ENCODE data around the gene AURKB.
A peak's percentile ranks its signal among the peaks of the same experiment; 100 is the strongest.
"Not testable (repeated sequence)": the region's sequence is repeated elsewhere in the genome, so short reads cannot be mapped to it uniquely, and the experiment has no call there.

AURKB gene

DNA sequence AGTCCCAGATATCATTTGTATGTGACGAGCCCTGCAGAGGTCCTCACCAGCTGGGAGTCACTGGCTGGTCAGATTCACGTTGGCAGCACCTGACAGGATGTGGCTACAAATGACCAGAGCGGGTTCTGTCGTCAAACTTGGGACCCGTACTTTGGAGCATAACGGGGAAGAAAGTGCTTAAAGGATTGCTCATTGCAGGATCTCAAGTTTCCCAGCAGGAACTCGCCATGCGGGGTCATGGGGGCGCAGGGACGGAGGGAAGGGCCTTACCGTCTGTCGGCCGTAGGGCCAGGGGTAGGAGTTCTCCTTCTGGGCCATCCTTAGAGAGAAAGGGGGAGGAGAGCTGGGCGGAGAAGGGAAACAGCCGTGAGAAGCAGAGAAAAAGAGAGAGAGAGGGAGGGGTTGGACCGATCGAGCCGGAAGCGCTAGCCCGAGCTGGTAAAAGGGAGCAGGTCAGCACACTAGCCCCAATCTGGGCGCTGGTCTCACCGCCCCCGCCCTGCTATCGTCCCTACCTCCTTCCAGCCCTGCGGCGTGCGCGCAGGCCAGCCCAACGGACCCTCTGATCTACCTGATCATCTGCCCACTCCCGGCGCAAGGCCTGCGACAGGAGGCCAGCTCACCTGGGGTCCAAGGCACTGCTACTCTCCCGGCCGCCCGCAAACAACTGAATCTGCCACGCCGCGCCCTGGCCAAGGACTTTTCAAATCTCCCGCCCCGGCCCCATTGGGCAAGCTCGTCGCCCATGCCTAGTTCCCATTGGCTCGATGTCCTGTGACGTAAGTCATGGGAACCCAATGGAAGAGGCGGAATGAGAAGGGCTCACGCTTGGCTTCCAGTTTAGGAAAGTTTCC, at the start of gene AURKB:
Gene AURKB, minus strand, starts transcription at position 669 of the 854 bp plus-strand sequence. Its CDS starts 351 bp downstream, at position 318.
- peak; percentile 97 for DNase-seq (ENCODE audit: low read depth)

DNA sequence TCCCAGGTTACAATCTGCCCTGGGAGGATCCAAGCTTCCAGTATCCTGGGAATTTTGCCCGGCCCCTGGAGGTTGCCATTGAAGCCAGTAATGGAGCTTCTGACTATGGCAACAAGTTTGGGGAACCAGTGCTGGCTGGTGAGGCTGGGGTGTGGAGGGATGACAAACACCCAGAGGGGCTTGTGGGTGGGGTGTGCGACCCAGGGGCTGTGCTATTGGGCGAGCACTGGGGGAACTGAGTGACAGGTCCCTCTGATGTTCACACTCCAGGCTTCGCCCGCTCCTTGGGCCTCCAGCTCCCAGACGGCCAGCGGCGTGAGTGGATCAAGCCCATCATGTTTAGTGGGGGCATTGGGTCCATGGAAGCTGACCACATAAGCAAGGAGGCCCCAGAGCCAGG, 47.4 kb upstream of the AURKB start:
- DNase-seq (ENCODE audit: low read depth), result no peak

DNA sequence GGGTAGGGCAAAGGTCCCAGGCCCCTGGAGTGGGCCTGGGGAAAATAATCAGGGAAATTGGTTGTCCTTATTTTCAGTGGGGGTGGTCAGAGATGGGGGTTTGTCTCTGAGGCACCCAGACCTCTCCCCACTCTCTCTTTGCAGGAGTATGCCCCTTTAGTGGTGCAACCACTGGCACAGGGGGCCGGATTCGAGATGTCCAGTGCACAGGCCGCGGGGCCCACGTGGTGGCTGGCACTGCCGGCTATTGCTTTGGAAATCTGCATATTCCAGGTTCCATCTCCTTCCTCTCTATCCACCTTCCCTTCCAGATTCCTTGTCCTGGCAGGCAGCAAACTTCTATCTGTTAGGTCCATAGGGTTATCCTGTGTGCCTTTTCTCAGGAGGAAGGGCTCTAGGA, 46.3 kb upstream of the AURKB start:
- DNase-seq (ENCODE audit: low read depth), result no peak

DNA sequence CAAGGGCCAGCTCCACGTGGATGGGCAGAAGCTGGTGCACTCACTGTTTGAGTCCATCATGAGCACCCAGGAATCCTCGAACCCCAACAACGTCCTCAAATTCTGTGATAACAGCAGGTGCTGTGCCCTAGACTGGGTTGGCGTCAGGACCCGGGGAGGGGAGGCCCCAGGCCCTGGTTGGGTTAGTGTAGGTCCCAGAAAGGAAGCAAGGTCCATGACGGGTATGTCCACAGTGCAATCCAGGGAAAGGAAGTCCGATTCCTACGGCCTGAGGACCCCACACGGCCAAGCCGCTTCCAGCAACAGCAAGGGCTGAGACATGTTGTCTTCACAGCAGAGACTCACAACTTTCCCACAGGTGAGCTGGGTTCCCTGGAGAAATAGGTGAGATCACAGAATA, 45.9 kb upstream of the AURKB start:
- no peak for DNase-seq (ENCODE audit: low read depth)

DNA sequence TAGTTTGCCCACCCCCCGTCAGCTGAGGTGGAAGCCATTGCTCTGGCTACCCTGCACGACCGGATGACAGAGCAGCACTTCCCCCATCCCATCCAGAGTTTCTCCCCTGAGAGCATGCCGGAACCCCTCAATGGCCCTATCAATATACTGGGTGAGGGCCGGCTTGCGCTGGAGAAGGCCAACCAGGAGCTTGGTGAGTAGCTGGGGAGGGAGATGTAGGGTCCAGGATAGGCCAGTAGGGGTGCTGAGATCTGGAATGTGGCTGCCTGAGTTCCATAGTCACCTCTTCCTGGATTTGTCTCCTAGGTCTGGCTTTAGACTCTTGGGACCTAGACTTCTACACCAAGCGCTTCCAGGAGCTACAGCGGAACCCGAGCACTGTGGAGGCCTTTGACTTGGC, 45.1 kb upstream of the AURKB start:
- DNase-seq (ENCODE audit: low read depth), result peak; percentile 8

DNA sequence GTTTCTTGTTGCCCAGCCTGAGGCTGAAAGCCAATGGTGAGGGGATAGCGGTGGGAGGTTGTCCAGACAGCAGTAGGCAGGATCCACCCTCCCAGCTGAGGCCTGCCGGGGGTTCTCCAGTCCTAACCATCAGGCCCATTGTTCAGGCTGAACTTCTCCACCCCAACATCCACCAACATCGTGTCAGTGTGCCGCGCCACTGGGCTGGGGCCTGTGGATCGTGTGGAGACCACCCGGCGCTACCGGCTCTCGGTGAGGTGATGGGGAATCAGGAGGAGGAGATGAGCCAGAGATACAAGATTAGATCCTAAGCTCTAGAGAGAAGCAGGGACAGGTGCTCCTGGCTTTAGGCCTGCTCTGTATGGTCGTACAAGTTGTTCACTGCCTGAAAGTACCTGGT, 44.5 kb upstream of the AURKB start:
- DNase-seq (ENCODE audit: low read depth), result no peak

DNA sequence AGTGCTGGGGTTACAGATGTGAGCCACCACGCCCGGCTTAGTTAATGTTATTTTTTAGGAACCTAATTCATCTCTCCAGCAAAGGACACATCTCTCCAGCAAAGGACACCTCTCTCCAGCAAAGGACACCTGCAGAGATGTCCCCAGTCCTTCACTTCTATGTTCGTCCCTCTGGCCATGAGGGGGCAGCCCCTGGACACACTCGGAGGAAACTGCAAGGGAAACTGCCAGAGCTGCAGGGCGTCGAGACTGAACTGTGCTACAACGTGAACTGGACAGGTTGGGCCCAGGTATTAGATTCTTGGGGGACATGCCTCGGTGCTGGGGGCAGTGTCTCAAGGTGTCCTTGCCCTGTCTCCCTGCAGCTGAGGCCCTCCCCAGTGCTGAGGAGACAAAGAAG, 43.4 kb upstream of the AURKB start:
- peak; percentile 39 for DNase-seq (ENCODE audit: low read depth)

DNA sequence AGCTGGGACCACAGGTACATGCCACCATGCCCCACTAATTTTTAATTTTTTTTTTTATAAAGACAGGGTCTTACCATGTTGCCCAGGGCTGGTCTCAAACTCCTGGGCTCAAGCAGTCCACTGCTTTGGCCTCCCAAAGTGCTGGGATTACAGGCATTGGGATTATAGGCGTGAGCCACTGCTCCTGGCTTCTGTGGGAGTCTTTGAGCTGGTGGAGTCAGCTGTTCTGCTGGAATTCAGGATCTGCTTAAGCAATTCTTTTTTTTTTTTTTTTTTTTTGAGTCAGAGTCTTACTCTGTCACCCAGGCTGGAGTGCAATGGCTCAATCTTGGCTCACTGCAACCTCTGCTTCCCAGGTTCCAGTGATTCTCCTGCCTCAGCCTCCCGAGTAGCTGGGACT, 41.0 kb upstream of the AURKB start:
- DNase-seq (ENCODE audit: low read depth), result not testable (repeated sequence)

DNA sequence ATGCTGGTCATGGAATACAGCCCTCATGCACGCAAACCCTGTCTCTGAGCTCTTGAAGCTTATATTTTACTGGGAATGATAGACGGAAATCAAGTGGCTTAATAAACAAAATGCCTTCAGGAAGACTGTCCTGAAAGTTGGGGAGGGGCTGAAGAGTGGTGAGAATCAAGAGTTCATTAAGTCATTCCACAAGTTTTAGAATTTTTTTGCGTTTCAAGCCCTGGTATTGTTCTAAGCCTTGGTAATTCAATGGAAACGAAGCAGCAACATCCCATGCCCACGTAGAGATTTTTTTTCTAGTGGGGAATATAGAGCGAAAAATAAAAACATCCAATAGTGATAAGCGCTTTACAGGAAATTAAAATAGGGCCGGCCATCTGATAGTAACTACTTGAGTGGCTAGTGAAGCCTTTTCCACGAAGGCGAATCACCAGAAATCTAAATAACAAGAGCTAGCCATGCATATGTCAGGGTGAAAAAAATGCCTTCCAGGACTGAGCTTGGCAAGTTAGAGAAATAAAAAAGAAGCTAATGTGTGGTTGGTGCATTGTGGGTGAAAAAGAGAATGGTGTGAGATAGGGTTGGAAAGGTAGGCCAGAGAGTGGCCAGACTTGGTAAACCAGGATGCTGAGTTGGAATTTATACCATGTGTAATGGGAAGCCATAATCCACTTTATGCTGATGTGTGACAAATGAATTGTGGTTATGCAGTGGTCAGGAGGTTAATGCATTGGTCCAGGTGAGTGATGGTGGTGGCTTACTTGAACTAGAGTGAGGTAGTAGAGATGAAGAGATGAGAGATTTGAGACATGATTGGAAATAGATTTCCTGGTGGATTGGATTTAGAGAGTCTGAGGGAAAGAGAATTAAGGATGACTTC, 39.5 kb upstream of the AURKB start:
- DNase-seq (ENCODE audit: low read depth), result no peak

DNA sequence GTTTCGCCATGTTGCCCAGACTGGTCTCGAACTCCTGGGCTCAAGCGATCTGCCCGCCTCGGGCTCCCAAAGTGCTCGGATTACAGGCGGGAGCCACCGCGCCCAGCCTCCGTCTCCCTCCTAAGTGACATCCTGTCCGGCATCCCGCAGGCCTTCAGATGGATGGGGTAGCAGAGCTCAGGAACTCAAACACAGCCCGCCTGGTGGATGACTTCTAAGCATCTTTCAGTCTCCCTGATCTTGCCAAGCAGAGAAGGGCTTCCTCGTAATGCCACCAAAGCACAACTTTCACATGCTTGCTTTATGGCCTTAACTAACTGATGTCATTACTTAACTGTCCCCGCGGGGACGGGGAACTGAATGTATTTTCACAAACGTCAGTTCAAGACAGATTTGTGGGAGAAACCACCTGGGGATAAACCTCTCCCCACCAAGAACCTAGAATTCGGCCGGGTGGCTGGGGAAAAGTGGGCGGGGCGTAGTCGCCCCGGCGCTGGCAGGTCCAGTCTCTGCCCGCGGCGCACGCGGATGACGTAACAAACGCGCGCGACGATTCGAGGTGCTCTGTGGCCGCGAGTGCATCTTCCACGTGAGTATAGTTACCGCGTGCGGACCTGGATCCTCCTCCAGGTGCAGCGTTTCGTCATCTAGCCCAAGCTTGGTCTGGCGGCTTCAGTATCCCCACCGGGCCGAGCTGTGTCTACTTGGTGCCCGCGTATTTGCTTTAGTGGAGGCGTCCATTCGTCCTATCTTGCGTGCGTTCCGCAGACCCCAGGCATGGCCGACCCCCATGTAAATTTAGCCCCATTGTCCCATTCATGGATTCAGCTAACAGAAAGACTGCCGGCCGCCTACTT, 38.6 kb upstream of the AURKB start, which contains the start of gene PFAS:
Gene PFAS, plus strand, starts transcription at position 539 of the 857 bp plus-strand sequence. CDS start 4,649 bp downstream, outside the sequence.
- peak; percentile 93 for DNase-seq (ENCODE audit: low read depth)

DNA sequence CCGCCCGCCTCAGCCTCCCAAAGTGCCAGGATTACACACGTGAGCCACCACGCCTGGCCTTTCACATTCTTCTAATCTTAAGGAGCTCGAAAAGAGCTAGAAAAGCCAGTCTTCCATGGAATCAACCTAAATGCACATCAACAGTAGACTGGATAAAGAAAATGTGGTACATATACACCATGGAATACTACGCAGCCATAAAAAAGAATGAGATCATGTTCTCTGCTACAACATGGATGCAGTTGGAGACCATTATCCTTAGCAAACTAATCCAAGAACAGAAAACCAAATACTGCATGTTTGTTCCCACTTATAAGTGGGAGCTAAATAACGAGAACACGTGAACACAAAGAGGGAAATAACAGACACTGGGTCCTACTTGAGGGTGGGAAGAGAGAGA, 34.4 kb upstream of the AURKB start:
- no peak for DNase-seq (ENCODE audit: low read depth)

DNA sequence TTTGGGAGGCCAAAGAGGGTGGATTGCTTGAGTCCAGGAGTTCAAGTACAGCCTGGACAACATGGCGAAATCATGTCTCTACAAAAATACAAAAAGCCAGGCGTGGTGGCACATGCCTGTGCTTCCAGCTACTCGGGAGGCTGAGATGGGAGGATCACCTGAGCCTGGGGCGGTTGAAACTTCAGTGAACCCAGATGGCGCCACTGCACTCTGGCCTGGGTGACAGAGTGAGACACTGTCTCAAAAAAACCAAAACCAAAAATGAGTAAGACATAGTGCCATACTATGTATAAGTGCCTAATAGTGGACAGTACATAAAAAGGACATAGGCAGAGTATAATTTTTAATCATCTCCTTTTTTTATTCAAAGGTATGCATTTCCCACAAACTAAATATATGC, 33.5 kb upstream of the AURKB start:
- no peak for DNase-seq (ENCODE audit: low read depth)

DNA sequence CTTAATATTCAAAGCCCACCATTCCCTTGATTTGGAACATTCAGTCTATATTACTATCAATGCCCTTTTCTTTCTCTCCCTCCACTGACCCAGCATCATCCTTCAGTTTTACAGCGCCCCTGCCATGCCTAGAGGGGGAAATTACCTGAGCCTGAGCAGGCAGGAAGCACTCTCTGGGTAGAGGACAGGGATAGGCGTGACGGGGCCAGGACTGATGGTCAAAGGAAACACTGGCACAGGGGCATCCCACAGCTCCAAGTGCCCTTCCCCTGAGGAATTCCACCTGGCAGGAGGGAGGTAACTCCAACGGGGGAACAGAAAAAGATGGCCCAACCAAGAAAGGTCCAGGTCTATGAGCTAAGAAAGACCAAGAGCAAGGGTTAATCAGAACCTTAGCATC, 27.5 kb upstream of the AURKB start:
- no peak for DNase-seq (ENCODE audit: low read depth)

DNA sequence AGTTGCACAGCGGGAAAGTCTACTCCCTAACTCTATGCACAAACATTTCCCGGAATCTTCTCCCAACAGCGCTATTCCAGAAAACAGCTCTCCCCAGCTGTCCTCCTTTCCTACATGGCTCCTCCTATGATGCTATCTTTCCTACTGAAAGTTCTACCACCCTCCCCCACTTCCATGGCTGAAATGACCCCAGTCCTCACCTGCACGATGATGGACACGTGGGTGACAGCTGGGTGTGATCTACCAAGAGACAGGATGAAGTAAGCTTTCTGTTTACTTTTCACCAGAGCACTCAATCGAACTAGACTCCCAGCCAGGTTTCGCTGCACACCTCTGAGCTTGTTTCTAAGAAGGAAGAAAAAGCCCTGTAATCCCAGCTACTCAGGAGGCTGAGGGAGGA, 26.8 kb upstream of the AURKB start:
- DNase-seq (ENCODE audit: low read depth), result no peak

DNA sequence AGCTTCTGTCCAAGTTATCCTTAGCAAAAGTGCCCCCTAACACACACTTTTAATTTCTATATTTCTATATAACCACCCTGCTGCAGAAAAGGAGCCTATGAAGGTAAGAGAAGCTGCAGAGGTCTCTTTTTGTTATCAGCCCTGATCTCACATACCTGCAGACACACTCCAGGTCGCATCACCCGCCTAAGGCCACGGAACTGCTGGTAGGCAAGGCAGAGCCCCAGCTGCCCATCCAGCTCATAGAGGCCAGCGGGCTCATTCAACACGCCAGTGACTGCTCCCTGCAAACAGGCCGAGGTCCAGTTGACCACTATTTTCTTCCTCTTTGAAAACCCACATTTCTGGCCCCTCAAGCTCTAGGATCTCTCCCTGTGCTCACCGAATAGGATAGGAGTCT, 25.3 kb upstream of the AURKB start:
- no peak for DNase-seq (ENCODE audit: low read depth)

DNA sequence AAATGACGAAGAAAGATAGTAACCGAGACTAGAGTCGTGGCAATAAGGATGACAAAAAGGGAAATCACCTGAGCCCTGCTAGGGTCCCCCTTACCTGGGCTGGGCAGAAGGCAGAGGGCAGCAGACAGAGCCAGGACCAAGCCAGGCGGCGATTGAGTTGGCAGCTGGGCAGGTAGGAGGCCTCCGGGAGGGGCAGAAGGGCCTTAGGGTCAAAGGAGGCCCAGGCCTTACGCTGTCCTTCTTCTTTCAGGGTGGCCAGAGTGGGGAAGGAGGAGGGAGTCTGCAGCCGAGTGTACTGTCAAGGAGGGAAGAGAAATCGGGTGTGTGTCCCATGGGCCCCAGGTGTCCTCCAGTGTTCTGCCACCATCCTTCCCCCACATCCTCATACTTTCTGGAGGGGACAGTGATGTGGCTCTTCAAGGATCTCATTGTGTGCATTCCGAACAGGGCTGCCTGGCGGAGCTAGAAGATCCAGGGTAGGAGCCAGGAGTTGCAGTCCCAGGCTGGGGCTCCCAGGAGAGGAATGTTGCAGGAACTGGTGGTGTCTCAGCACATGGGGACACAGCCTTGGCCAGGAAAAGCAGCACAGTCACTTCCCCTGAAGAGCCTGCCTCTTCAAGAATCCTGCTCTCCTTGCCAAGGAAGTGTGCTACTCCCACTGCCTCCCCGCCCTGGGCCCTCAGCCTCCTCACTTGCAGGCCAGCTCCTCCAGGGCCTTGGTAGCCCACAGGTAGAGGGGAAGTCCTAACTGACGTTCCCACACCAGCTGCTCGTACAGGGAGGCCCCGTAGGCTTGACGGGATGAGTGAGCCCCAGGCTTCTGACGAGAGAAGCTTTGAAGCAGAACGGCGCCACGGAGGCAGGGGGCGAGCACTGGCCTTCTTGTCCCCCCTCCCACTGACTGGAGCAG, 24.2 kb upstream of the AURKB start:
- DNase-seq (ENCODE audit: low read depth), result no peak

DNA sequence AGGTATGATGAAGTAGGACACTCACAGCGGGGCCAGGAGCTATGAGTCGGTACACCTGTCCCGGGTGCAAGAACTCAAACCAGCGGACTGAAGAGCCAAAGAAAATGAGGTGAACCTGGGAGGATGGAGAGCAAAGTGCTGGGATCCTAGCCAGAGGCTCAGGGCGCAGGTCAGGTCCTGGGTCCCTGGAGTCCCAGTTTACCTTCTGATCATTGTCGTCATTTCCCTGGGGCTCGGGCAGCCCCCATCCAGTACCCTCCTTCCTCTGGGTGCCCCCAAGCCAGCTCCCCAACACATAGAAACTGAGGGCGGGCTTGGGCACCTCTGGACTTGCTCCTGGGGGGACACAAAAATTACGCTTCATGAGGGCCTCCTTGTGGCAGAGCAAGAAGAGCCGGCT, 21.3 kb upstream of the AURKB start:
- DNase-seq (ENCODE audit: low read depth), result no peak

DNA sequence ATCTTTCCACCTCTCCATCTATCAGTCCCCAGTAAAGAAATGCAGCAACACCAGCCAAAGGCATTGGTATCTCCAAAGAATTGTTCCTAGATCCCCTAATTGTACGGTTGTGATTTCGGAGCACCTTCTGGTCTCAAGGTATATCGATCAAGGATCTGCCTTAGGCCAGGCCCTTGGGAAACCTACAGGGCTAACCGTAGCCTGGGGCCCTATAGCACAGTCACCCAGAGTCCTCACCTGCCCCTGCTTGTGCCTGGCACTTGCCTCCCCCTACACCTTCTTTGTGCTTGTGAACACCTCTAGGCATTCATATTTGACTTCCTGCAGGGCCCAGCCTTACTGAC, 16.8 kb upstream of the AURKB start:
- no peak for DNase-seq (ENCODE audit: low read depth)

DNA sequence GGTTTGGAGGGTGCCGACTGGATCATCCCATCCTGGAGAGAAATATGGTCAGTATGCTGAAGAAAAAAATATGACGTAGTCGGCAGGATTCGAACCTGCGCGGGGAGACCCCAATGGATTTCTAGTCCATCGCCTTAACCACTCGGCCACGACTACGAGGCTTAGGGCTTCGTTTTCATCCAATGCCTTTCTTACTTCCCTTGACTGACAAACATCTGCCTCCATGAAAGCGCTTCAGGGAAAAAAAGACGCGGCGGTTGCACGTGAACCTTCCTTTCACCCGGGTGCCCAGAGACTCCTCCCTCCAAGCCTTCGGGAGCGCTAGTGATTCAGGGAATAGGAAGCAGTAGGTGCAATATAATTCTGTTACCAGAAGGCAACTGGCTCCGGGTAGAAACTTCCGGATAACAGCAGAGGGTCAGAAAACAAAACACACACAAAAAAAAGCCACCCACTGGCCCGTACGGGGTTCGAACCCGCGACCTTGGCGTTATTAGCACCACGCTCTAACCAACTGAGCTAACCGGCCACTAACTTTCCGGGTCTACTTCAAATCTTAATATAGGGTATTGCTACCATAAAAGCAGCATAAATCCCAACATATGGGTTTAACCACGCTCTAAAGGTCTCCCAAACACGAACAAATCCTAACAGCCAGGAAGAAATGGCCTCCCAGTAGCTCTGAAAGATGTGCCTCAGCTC, 16.3 kb upstream of the AURKB start:
- DNase-seq (ENCODE audit: low read depth), result peak; percentile 84

DNA sequence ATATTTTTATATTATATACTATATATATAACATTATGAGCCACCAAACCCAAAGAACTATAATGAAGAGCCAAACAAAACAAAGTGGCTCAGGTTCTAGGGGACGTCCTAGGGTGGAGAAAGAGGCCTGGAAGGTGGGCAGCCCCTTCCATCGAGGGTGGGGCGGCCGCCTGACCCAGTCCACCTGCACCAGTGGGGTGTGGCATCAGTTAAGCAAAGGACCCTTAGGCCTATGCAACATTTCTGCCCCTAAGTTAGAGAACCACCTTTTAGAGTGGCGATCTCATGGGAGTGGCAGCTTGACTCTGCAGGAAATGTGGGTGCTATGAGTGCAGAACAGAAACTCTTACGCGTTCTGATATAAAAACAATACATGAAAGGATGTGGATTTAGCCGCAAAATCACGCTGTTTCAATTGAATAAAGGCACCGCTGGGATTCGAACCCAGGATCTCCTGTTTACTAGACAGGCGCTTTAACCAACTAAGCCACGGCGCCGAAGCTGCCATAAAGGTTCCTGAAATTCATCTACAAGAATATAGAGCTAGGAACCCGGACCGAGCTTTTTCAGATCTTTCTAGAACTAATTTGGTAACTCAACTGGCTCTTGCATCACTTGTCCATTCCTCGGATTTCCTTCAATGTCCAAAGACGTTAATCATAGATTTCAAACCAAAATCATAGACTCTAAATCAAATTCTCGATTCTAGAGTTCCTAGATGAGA, 15.6 kb upstream of the AURKB start:
- DNase-seq (ENCODE audit: low read depth), result peak; percentile 78

Measured in iris pigment epithelial cell (primary cell).